ENCODE data around the gene MPPE1.

MPPE1 gene

DNA sequence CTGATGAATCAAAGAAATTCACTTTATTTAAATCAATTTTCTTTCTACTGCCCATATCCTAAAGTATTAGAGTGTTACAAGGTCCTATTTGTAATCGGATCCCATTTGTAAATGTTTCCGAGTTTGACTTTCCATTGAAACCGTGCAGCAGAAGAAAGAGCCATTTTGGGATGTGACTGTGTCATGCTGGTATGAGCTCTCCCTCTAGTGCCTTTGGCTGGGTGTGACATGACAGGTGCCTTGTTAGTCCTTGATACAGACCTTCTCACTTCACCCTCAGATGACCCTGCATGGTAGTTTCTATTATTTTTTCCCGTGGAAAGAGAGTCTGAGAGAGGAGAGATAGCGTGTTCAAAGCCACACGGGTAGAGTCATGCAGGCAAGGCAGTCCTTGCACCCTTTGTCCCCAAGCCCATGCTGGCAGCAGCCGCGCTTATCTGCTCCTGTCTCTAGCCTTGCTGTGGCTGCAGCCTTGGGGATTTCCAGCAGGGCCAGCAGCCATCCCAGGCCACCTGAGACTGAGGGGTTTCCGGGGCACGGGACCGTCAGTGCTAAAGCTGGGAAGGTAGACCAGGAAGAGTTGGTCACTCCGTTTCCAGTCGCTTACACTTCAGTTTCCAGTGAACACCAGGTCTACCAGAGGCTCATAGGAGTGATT, 35.5 kb downstream of the MPPE1 start:
- H3K27ac ChIP-seq (ENCODE audit: low read depth, low read length), result no peak overlapping the region
- no peak overlapping the region for H3K4me3 ChIP-seq (ENCODE audit: low read depth in 1 of 5, low read length in 5 of 5)
- H3K9me3 ChIP-seq (ENCODE audit: control insufficient read depth in 5 of 5, low read length in 5 of 5), result no peaks in the 10 kb centered on the region
- H3K4me1 ChIP-seq (ENCODE audit: control insufficient read depth in 5 of 5, insufficient read depth in 5 of 5, low read length in 5 of 5), result no peaks in the 10 kb centered on the region
- H3K36me3 ChIP-seq (ENCODE audit: control insufficient read depth in 5 of 5, insufficient read depth in 5 of 5, low read length in 5 of 5), result peaks cover 0 to 13% (median 3%) of the 10 kb centered on the region in 5 donors
- H3K9ac ChIP-seq (ENCODE audit: low read length in 5 of 5), result no peak overlapping the region
- no peaks in the 10 kb centered on the region for H3K27me3 ChIP-seq (ENCODE audit: control insufficient read depth in 5 of 5, insufficient read depth in 4 of 5, low read length in 5 of 5)

- no peak overlapping the region for H3K4me3 ChIP-seq (ENCODE audit: low read depth in 1 of 5, low read length in 5 of 5)
- no peaks in the 10 kb centered on the region for H3K9me3 ChIP-seq (ENCODE audit: control insufficient read depth in 5 of 5, low read length in 5 of 5)
- no peak overlapping the region for H3K27ac ChIP-seq (ENCODE audit: low read depth, low read length)
- no peaks in the 10 kb centered on the region for H3K4me1 ChIP-seq (ENCODE audit: control insufficient read depth in 5 of 5, insufficient read depth in 5 of 5, low read length in 5 of 5)
- peaks cover 0 to 8% (median 0%) of the 10 kb centered on the region in 5 donors for H3K36me3 ChIP-seq (ENCODE audit: control insufficient read depth in 5 of 5, insufficient read depth in 5 of 5, low read length in 5 of 5)
- no peak overlapping the region for H3K9ac ChIP-seq (ENCODE audit: low read length in 5 of 5)
- no peaks in the 10 kb centered on the region for H3K27me3 ChIP-seq (ENCODE audit: control insufficient read depth in 5 of 5, insufficient read depth in 4 of 5, low read length in 5 of 5)
These were observed 36.6 kb downstream of the MPPE1 start for GRCh38 chr18:11871501-11871900.

DNA sequence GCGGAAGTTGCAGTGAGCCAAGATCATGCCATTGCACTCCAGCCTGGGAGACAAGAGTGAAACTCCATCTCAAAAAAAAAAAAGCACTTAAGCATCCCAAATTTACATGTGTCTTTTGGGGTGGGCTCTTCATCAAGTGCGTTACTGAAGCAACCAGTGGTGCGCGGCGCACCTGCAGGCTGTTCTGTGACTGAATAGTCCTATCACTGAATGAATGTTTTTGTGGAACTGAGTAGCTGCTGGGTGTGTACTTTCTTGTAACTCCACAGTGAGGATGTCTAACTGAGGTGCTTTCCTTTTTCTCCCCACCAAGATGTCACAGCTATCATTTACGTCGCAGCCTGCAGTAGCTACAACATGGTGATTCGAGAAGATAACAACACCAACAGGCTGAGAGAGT, 39.9 kb downstream of the MPPE1 start:
- no peaks in the 10 kb centered on the region for H3K4me1 ChIP-seq (ENCODE audit: control insufficient read depth in 5 of 5, insufficient read depth in 5 of 5, low read length in 5 of 5)
- no peak overlapping the region for H3K27ac ChIP-seq (ENCODE audit: low read depth, low read length)
- no peaks in the 10 kb centered on the region for H3K9me3 ChIP-seq (ENCODE audit: control insufficient read depth in 5 of 5, low read length in 5 of 5)
- peaks cover 0 to 5% (median 0%) of the 10 kb centered on the region in 5 donors for H3K36me3 ChIP-seq (ENCODE audit: control insufficient read depth in 5 of 5, insufficient read depth in 5 of 5, low read length in 5 of 5)
- H3K27me3 ChIP-seq (ENCODE audit: control insufficient read depth in 5 of 5, insufficient read depth in 4 of 5, low read length in 5 of 5), result no peaks in the 10 kb centered on the region
- no peak overlapping the region for H3K4me3 ChIP-seq (ENCODE audit: low read depth in 1 of 5, low read length in 5 of 5)
- no peak overlapping the region for H3K9ac ChIP-seq (ENCODE audit: low read length in 5 of 5)

DNA sequence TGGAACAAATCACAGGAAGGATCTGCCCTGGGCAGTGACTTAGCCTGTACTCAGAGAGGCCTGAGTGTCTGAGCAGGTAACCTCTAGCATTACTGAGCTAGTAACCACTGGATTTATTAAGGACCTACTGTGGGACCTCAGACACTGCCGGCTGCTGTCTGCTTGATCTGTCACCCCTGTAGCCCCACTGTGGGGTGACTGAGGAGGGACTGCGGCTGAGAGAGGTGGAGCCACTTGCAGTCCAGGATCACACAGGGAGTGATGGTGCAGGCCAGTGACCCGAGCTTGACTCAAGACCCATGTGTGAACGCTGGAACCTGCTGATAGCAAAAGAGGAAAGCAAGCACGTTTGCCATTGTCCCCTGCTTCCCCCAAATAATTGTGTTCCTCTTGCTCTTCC, 41.4 kb downstream of the MPPE1 start:
- no peak overlapping the region for H3K27ac ChIP-seq (ENCODE audit: low read depth, low read length)
- H3K36me3 ChIP-seq (ENCODE audit: control insufficient read depth in 5 of 5, insufficient read depth in 5 of 5, low read length in 5 of 5), result no peaks in the 10 kb centered on the region
- peaks cover 0 to 3% (median 0%) of the 10 kb centered on the region in 5 donors for H3K4me1 ChIP-seq (ENCODE audit: control insufficient read depth in 5 of 5, insufficient read depth in 5 of 5, low read length in 5 of 5)
- no peaks in the 10 kb centered on the region for H3K27me3 ChIP-seq (ENCODE audit: control insufficient read depth in 5 of 5, insufficient read depth in 4 of 5, low read length in 5 of 5)
- H3K4me3 ChIP-seq (ENCODE audit: low read depth in 1 of 5, low read length in 5 of 5), result no peak overlapping the region
- H3K9me3 ChIP-seq (ENCODE audit: control insufficient read depth in 5 of 5, low read length in 5 of 5), result no peaks in the 10 kb centered on the region
- no peak overlapping the region for H3K9ac ChIP-seq (ENCODE audit: low read length in 5 of 5)

GRCh38 chr18:11866329-11866728, 41.8 kb downstream of the MPPE1 start:
- H3K27me3 ChIP-seq (ENCODE audit: control insufficient read depth in 5 of 5, insufficient read depth in 4 of 5, low read length in 5 of 5), result no peaks in the 10 kb centered on the region
- peaks cover 0 to 3% (median 0%) of the 10 kb centered on the region in 5 donors for H3K4me1 ChIP-seq (ENCODE audit: control insufficient read depth in 5 of 5, insufficient read depth in 5 of 5, low read length in 5 of 5)
- no peaks in the 10 kb centered on the region for H3K36me3 ChIP-seq (ENCODE audit: control insufficient read depth in 5 of 5, insufficient read depth in 5 of 5, low read length in 5 of 5)
- no peak overlapping the region for H3K27ac ChIP-seq (ENCODE audit: low read depth, low read length)
- no peak overlapping the region for H3K9ac ChIP-seq (ENCODE audit: low read length in 5 of 5)
- no peaks in the 10 kb centered on the region for H3K9me3 ChIP-seq (ENCODE audit: control insufficient read depth in 5 of 5, low read length in 5 of 5)
- H3K4me3 ChIP-seq (ENCODE audit: low read depth in 1 of 5, low read length in 5 of 5), result no peak overlapping the region

DNA sequence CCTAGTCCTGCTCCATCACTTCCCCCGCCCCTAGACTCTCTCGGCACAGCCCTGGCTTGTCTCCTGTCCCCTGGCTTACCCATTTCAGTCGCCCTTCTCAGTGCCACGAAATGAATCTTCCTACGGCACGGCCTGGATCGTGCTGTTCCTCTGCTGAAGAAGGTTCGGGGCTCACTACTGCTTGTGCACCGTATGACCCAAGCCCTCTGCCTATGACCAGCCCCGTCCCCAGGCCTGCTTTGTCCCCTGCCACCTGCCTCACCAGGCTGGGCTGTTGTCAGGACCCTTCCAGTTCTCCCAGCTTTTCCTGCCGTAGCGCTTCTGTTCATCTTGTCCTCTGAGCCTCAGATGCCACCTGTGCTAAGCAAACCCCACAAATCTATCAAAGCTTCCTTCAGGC, 43.0 kb downstream of the MPPE1 start:
- H3K9ac ChIP-seq (ENCODE audit: low read length in 5 of 5), result no peak overlapping the region
- H3K4me1 ChIP-seq (ENCODE audit: control insufficient read depth in 5 of 5, insufficient read depth in 5 of 5, low read length in 5 of 5), result peaks cover 0 to 3% (median 0%) of the 10 kb centered on the region in 5 donors
- no peaks in the 10 kb centered on the region for H3K9me3 ChIP-seq (ENCODE audit: control insufficient read depth in 5 of 5, low read length in 5 of 5)
- no peak overlapping the region for H3K27ac ChIP-seq (ENCODE audit: low read depth, low read length)
- H3K4me3 ChIP-seq (ENCODE audit: low read depth in 1 of 5, low read length in 5 of 5), result no peak overlapping the region
- H3K27me3 ChIP-seq (ENCODE audit: control insufficient read depth in 5 of 5, insufficient read depth in 4 of 5, low read length in 5 of 5), result no peaks in the 10 kb centered on the region
- H3K36me3 ChIP-seq (ENCODE audit: control insufficient read depth in 5 of 5, insufficient read depth in 5 of 5, low read length in 5 of 5), result no peaks in the 10 kb centered on the region

DNA sequence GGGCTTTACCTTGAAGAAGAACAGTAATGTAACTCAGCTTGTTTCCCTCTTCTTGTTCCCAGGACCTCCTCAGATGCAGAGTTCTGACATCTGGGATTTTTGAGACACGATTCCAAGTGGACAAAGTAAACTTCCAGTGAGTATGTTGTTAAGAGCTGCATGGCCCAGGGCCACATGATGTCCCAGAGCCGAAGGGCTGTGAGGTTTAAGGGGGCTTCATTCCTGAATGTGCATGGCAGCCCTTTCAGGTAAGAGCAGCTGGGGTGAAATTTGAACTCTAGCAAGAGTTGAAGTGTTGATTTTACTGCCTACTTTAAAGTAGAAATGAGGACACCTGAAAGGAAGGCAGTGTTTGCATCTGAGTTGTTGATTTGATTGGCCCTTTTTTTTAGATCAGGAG, 43.6 kb downstream of the MPPE1 start:
- no peaks in the 10 kb centered on the region for H3K27me3 ChIP-seq (ENCODE audit: control insufficient read depth in 5 of 5, insufficient read depth in 4 of 5, low read length in 5 of 5)
- H3K4me3 ChIP-seq (ENCODE audit: low read depth in 1 of 5, low read length in 5 of 5), result no peak overlapping the region
- H3K9ac ChIP-seq (ENCODE audit: low read length in 5 of 5), result no peak overlapping the region
- no peaks in the 10 kb centered on the region for H3K9me3 ChIP-seq (ENCODE audit: control insufficient read depth in 5 of 5, low read length in 5 of 5)
- H3K36me3 ChIP-seq (ENCODE audit: control insufficient read depth in 5 of 5, insufficient read depth in 5 of 5, low read length in 5 of 5), result no peaks in the 10 kb centered on the region
- H3K27ac ChIP-seq (ENCODE audit: low read depth, low read length), result no peak overlapping the region
- peaks cover 0 to 6% (median 0%) of the 10 kb centered on the region in 5 donors for H3K4me1 ChIP-seq (ENCODE audit: control insufficient read depth in 5 of 5, insufficient read depth in 5 of 5, low read length in 5 of 5)

- Histone ChIP-seq H3K4me1 (ENCODE audit: control insufficient read depth in 5 of 5, insufficient read depth in 5 of 5, low read length in 5 of 5) (peaks cover 0 to 9% (median 6%) of the 10 kb centered on the region in 5 donors), H3K9me3 (ENCODE audit: control insufficient read depth in 5 of 5, low read length in 5 of 5) (no peaks in the 10 kb centered on the region), H3K36me3 (ENCODE audit: control insufficient read depth in 5 of 5, insufficient read depth in 5 of 5, low read length in 5 of 5) (no peaks in the 10 kb centered on the region), H3K9ac (ENCODE audit: low read length in 5 of 5) (no peak overlapping the region), H3K4me3 (ENCODE audit: low read depth in 1 of 5, low read length in 5 of 5) (no peak overlapping the region), H3K27ac (ENCODE audit: low read depth, low read length) (no peak overlapping the region), H3K27me3 (ENCODE audit: control insufficient read depth in 5 of 5, insufficient read depth in 4 of 5, low read length in 5 of 5) (no peaks in the 10 kb centered on the region)
These were observed 45.5 kb downstream of the MPPE1 start for GRCh38 chr18:11862468-11863137.

DNA sequence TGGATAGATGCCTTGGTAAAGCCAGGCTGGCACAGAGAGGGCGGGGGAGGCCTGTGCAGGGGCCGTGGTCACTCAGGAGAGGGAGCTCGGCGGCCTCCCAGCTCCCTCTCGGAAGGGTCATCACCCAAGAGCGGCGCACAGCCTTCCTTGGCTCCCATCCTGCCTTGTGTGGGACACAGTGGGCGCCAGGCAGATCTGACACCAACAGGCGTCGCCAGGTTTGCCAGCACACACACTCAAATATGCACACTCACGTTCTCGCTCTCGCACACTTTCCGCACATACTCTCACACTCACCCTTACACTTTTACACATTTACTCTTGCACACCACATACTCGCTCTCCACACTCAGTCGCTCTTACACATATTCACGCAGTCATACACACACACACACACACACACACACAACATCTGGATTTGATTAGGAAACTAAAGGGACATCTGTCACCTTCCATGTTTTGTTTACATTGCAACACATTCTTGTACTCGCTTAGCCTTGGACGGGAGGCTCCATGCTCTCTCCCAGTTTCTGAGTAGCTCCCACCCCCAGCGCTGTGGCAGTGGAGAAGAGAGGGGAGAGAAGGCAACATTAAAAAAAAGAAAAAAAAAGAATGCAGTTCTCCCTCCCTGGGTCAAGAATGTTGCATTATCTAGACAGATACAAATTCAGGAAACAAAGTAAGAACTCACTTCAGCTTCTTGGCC, 46.4 kb downstream of the MPPE1 start:
- Histone ChIP-seq H3K36me3 (ENCODE audit: control insufficient read depth in 5 of 5, insufficient read depth in 5 of 5, low read length in 5 of 5) (no peaks in the 10 kb centered on the region), H3K9ac (ENCODE audit: low read length in 5 of 5) (no peak overlapping the region), H3K4me1 (ENCODE audit: control insufficient read depth in 5 of 5, insufficient read depth in 5 of 5, low read length in 5 of 5) (peaks cover 7 to 16% (median 13%) of the 10 kb centered on the region in 5 donors), H3K4me3 (ENCODE audit: low read depth in 1 of 5, low read length in 5 of 5) (no peak overlapping the region), H3K27ac (ENCODE audit: low read depth, low read length) (no peak overlapping the region), H3K9me3 (ENCODE audit: control insufficient read depth in 5 of 5, low read length in 5 of 5) (no peaks in the 10 kb centered on the region), H3K27me3 (ENCODE audit: control insufficient read depth in 5 of 5, insufficient read depth in 4 of 5, low read length in 5 of 5) (no peaks in the 10 kb centered on the region)
